Activated CD8-positive, alpha-beta memory T cell treated with anti-CD3 and anti-CD28 coated beads for 48 hours (primary cell): Measurements from ENCODE around the gene STK33.
"Not testable (repeated sequence)": the region's sequence is repeated elsewhere in the genome, so short reads cannot be mapped to it uniquely, and the experiment has no call there.

Source experiments
- DNase-seq, 3 experiments: peaks; one replicate each; pipeline ENCODE4 v3.0.0-alpha.2; 2020; ENCODE audit warnings: low read depth in 2 of 3, low spot score in 2 of 3

STK33 gene

GRCh38 chr11:8545698-8546366 lies 48.2 kb downstream of the STK33 start:
- no peak for DNase-seq

- DNase-seq = no peak
These were observed 49.2 kb downstream of the STK33 start for GRCh38 chr11:8544807-8545206.

GRCh38 chr11:8543278-8543677 lies 50.8 kb downstream of the STK33 start:
- no peak for DNase-seq

- no peak for DNase-seq
These were observed 52.6 kb downstream of the STK33 start for GRCh38 chr11:8541448-8541847.

GRCh38 chr11:8533332-8533731 lies 60.7 kb downstream of the STK33 start:
- DNase-seq = no peak

- no peak for DNase-seq
These were observed 61.6 kb downstream of the STK33 start for GRCh38 chr11:8532475-8532874.

- no peak for DNase-seq
These were observed 62.0 kb downstream of the STK33 start for GRCh38 chr11:8531982-8532381.

- DNase-seq = no peak
These were observed 62.7 kb downstream of the STK33 start for GRCh38 chr11:8531312-8531711.

- no peak for DNase-seq
These were observed 66.1 kb downstream of the STK33 start for GRCh38 chr11:8527939-8528338.

- no peak for DNase-seq
These were observed 70.6 kb downstream of the STK33 start for GRCh38 chr11:8523396-8523795.

GRCh38 chr11:8512547-8512946 lies 81.5 kb downstream of the STK33 start:
- no peak for DNase-seq

GRCh38 chr11:8503910-8504364 lies 90.1 kb downstream of the STK33 start:
- DNase-seq = no peak

GRCh38 chr11:8501836-8502235 lies 92.2 kb downstream of the STK33 start:
- no peak for DNase-seq

- DNase-seq = no peak
These were observed 105.6 kb downstream of the STK33 start for GRCh38 chr11:8488395-8488794.

- no peak for DNase-seq
These were observed 106.8 kb downstream of the STK33 start for GRCh38 chr11:8487261-8487660.

GRCh38 chr11:8484251-8484650 lies 109.8 kb downstream of the STK33 start:
- no peak for DNase-seq

- DNase-seq = no peak
These were observed 113.2 kb downstream of the STK33 start for GRCh38 chr11:8480858-8481257.

- no peak for DNase-seq
These were observed 116.3 kb downstream of the STK33 start for GRCh38 chr11:8477680-8478079.

- DNase-seq = no peak
These were observed 116.9 kb downstream of the STK33 start for GRCh38 chr11:8477151-8477550.

GRCh38 chr11:8467806-8468205 lies 126.2 kb downstream of the STK33 start:
- DNase-seq = not testable (repeated sequence)

- not testable (repeated sequence) for DNase-seq
These were observed 126.7 kb downstream of the STK33 start for GRCh38 chr11:8467356-8467755.

- not testable (repeated sequence) for DNase-seq
These were observed 127.1 kb downstream of the STK33 start for GRCh38 chr11:8466884-8467283.

- DNase-seq = no peak
These were observed 134.2 kb downstream of the STK33 start for GRCh38 chr11:8459711-8460399.
